ENCODE measurements around the gene NACC1. TPM values are rescaled to one million over a fixed set of nuclear protein-coding genes. Genes with fewer than 3 reads are reported as not detected.
A peak's percentile ranks its signal among the peaks of the same experiment; 100 is the strongest.

NACC1 gene
- total and polyA plus RNA-seq, 2 donors from 2014 or later, result 16.7 to 46.1 TPM

- Histone ChIP-seq H3K9me3 (ENCODE audit: control insufficient read depth in 2 of 3, insufficient read depth in 1 of 3, low read length in 3 of 3) (no peaks in the 10 kb centered on the region), H3K36me3 (ENCODE audit: control insufficient read depth in 2 of 3, insufficient read depth in 3 of 3, low read length in 3 of 3) (peaks cover 0 to 5% (median 2%) of the 10 kb centered on the region in 3 donors), H3K9ac (ENCODE audit: low read length in 3 of 3) (no peak overlapping the region), H3K27me3 (ENCODE audit: control insufficient read depth, insufficient read depth, low read length) (no peaks in the 10 kb centered on the region), H3K4me3 (ENCODE audit: low read length in 3 of 3) (no peak overlapping the region), H3K27ac (ENCODE audit: low read depth in 2 of 2, low read length in 2 of 2) (no peak overlapping the region), H3K4me1 (ENCODE audit: control insufficient read depth in 2 of 3, insufficient read depth in 2 of 3, low read depth in 1 of 3, low read length in 3 of 3) (peaks cover 0 to 5% (median 4%) of the 10 kb centered on the region in 3 donors)
- DNase-seq (no peak), FAIRE-seq (no peak)
- no peak for TF ChIP-seq CTCF (IDR thresholded peaks at IDR 0.05; ENCODE audit: borderline replicate concordance, extremely low read depth, insufficient read depth)
- intact Hi-C loops (cut with DNase I), result no loop called here
These were observed 47.5 kb upstream of the NACC1 start for GRCh38 chr19:13070425-13071140.

- Histone ChIP-seq H3K9me3 (ENCODE audit: control insufficient read depth in 2 of 3, insufficient read depth in 1 of 3, low read length in 3 of 3) (no peaks in the 10 kb centered on the region), H3K27me3 (ENCODE audit: control insufficient read depth, insufficient read depth, low read length) (no peaks in the 10 kb centered on the region), H3K9ac (ENCODE audit: low read length in 3 of 3) (no peak overlapping the region), H3K4me3 (ENCODE audit: low read length in 3 of 3) (no peak overlapping the region), H3K27ac (ENCODE audit: low read depth in 2 of 2, low read length in 2 of 2) (no peak overlapping the region), H3K36me3 (ENCODE audit: control insufficient read depth in 2 of 3, insufficient read depth in 3 of 3, low read length in 3 of 3) (peaks cover 0 to 5% (median 2%) of the 10 kb centered on the region in 3 donors), H3K4me1 (ENCODE audit: control insufficient read depth in 2 of 3, insufficient read depth in 2 of 3, low read depth in 1 of 3, low read length in 3 of 3) (peaks cover 0 to 7% (median 4%) of the 10 kb centered on the region in 3 donors)
- TF ChIP-seq CTCF (IDR thresholded peaks at IDR 0.05; ENCODE audit: borderline replicate concordance, extremely low read depth, insufficient read depth), result no peak
- DNase-seq, result no peak
- no peak for FAIRE-seq
- intact Hi-C loops (cut with DNase I), result no loop called here
These were observed 46.4 kb upstream of the NACC1 start for GRCh38 chr19:13071444-13072187.

- Histone ChIP-seq H3K27ac (ENCODE audit: low read depth in 2 of 2, low read length in 2 of 2) (no peak overlapping the region), H3K9me3 (ENCODE audit: control insufficient read depth in 2 of 3, insufficient read depth in 1 of 3, low read length in 3 of 3) (no peaks in the 10 kb centered on the region), H3K4me1 (ENCODE audit: control insufficient read depth in 2 of 3, insufficient read depth in 2 of 3, low read depth in 1 of 3, low read length in 3 of 3) (peaks cover 0 to 7% (median 2%) of the 10 kb centered on the region in 3 donors), H3K36me3 (ENCODE audit: control insufficient read depth in 2 of 3, insufficient read depth in 3 of 3, low read length in 3 of 3) (peaks cover 0 to 5% (median 2%) of the 10 kb centered on the region in 3 donors), H3K9ac (ENCODE audit: low read length in 3 of 3) (no peak overlapping the region), H3K4me3 (ENCODE audit: low read length in 3 of 3) (no peak overlapping the region), H3K27me3 (ENCODE audit: control insufficient read depth, insufficient read depth, low read length) (no peaks in the 10 kb centered on the region)
- TF ChIP-seq CTCF (IDR thresholded peaks at IDR 0.05; ENCODE audit: borderline replicate concordance, extremely low read depth, insufficient read depth), result no peak
- intact Hi-C loops (cut with DNase I), result no loop called here
- FAIRE-seq, result no peak
- DNase-seq, result peak in 1 of 5 donors; percentile 53
These were observed 45.7 kb upstream of the NACC1 start for GRCh38 chr19:13072188-13072908.

All from kidney (tissue), 14 donors.